ENCODE measurements around the gene TMEM233. TPM values are rescaled to one million over a fixed set of nuclear protein-coding genes. Genes with fewer than 3 reads are reported as not detected.
A peak's percentile ranks its signal among the peaks of the same experiment; 100 is the strongest.

The TMEM233 gene
- total RNA-seq, 4 donors from 2014 or later = 25.2 to 89.1 (median 57.8) TPM

DNA sequence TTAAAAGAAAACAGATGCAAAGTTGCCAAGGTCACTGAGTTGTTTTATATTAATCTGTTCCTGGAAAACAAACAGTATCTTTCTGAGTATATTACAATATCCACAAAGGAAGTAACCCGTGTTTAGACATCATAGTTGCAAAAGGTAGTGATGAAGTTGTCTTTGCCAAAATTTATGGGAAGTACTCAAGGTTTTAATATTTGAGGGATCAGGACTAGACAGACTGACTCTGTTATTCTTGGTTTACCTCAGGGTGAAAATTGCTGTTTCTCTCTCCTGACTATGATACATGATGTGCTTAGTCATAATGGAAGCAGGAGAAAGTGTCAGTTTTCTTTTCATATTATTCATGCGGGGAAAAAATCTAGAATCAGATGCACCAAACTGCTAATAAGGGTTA, 28.3 kb downstream of the TMEM233 start:
- Histone ChIP-seq H3K4me1 (peaks cover 11 to 34% of the 10 kb centered on the region in 2 donors), H3K36me3 (no peaks in the 10 kb centered on the region), H3K9me3 (no peaks in the 10 kb centered on the region), H3K27me3 (no peaks in the 10 kb centered on the region), H3K4me3 (no peak overlapping the region), H3K27ac (peak overlapping the region in 2 of 4 donors; percentile 24 to 45)
- ATAC-seq (no peak), DNase-seq (no peak)
- TF ChIP-seq POLR2A (IDR thresholded peaks at IDR 0.05) = no peak
- TF ChIP-seq, protein P1, sequence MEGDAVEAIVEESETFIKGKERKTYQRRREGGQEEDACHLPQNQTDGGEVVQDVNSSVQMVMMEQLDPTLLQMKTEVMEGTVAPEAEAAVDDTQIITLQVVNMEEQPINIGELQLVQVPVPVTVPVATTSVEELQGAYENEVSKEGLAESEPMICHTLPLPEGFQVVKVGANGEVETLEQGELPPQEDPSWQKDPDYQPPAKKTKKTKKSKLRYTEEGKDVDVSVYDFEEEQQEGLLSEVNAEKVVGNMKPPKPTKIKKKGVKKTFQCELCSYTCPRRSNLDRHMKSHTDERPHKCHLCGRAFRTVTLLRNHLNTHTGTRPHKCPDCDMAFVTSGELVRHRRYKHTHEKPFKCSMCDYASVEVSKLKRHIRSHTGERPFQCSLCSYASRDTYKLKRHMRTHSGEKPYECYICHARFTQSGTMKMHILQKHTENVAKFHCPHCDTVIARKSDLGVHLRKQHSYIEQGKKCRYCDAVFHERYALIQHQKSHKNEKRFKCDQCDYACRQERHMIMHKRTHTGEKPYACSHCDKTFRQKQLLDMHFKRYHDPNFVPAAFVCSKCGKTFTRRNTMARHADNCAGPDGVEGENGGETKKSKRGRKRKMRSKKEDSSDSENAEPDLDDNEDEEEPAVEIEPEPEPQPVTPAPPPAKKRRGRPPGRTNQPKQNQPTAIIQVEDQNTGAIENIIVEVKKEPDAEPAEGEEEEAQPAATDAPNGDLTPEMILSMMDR (IDR thresholded peaks at IDR 0.05 in 4 of 5, conservative IDR thresholded peaks at IDR 0.05 in 1 of 5) = no peak
- intact Hi-C loops (cut with DNase I; ENCODE audit: low total_unique reads) (no loop called here), in situ Hi-C loops (cut with MboI; ENCODE audit: low sequenced_read_pairs in 4 of 4) (no loop called here)

DNA sequence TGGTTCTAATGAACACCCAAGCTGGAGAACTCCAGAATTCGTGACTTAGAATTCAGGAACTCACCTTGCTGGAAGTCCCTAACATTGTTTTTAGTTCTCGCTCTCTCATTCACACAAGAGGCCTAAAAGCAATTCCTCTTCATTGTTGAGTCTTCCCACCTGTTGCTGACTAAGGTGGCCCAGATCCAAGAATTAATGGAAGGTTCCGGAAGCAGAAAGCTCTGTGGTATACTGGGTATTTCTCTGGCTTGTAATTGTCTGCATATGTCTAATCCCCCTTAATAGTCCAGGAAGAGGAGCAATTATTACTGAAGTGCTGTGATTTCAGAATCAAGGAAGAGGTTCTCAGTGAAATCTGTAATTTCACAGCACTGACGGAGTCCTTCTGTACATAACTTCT, 31.4 kb downstream of the TMEM233 start:
- no peak for DNase-seq
- ATAC-seq = peak; percentile 20 to 55
- peaks cover 0 to 4% of the 10 kb centered on the region in 2 donors for H3K36me3 ChIP-seq
- TF ChIP-seq POLR2A (IDR thresholded peaks at IDR 0.05) = no peak
- TF ChIP-seq, protein P1 (IDR thresholded peaks at IDR 0.05 in 4 of 5, conservative IDR thresholded peaks at IDR 0.05 in 1 of 5) = no peak
- no peaks in the 10 kb centered on the region for H3K27me3 ChIP-seq
- no peaks in the 10 kb centered on the region for H3K9me3 ChIP-seq
- in situ Hi-C loops (cut with MboI; ENCODE audit: low sequenced_read_pairs in 4 of 4) = no loop called here
- H3K27ac ChIP-seq = peak overlapping the region in 3 of 4 donors; percentile 2 to 8 (median 4)
- no peak overlapping the region for H3K4me3 ChIP-seq
- H3K4me1 ChIP-seq = peaks cover 0 to 18% of the 10 kb centered on the region in 2 donors
- intact Hi-C loops (cut with DNase I; ENCODE audit: low total_unique reads) = no loop called here

DNA sequence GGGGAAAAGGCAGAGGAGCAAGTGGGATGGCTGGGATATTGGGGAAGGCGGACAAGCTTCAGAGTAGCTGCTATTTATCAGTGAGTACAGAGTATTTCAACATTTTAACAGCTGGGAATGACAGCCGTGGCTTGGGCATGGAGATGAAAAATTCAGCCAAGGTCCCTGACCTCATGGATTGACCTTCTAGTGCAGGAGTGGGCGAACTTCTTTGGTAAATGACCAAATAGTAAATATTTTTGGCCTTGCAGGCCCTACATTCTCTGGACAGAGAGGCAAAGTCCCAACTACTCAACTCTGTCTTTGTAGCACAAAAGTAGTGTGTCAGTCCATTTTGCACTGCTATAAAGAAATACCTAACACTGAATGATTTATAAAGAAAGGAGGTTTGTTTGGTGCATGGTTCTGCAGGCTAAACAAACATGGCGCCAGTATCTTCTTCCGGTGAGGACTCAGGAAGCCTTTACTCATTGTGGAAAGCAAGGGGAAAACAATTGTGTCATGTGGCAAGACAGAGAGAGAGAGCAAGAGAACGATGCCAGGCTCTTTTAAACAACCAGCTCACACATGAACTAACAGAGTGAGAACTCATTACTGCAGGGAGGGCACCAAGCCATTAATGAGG, 33.6 kb downstream of the TMEM233 start:
- Histone ChIP-seq H3K27ac (peak overlapping the region in 2 of 4 donors; percentile 29 to 50), H3K4me1 (peaks cover 7 to 40% of the 10 kb centered on the region in 2 donors), H3K27me3 (no peaks in the 10 kb centered on the region), H3K36me3 (peaks cover 0 to 26% of the 10 kb centered on the region in 2 donors), H3K9me3 (no peaks in the 10 kb centered on the region), H3K4me3 (no peak overlapping the region)
- DNase-seq = no peak
- peak in 1 of 2 donors; percentile 42 for ATAC-seq
- TF ChIP-seq, protein P1 (IDR thresholded peaks at IDR 0.05 in 4 of 5, conservative IDR thresholded peaks at IDR 0.05 in 1 of 5) = no peak
- TF ChIP-seq POLR2A (IDR thresholded peaks at IDR 0.05) = no peak
- intact Hi-C loops (cut with DNase I; ENCODE audit: low total_unique reads) (no loop called here), in situ Hi-C loops (cut with MboI; ENCODE audit: low sequenced_read_pairs in 4 of 4) (no loop called here)

DNA sequence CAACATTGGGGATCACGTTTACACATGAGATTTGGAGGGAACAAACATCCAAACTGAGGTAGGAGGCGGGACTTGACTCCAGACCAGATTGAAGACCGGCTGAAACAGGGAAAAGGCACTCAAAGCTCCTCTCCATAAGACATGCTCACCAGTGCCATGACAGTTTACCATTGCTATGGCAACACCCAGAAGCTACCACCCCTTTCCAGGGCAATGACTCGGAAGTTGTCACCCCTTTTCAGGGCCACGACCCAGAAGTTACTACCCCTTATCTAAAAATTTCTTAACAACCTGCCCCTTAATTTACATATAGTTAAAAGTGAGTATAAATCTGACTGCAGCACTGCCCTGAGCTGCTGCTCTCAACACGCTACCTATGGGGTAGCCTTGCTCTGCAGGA, 34.1 kb downstream of the TMEM233 start:
- H3K27ac ChIP-seq = peak overlapping the region in 2 of 4 donors; percentile 29
- intact Hi-C loops (cut with DNase I; ENCODE audit: low total_unique reads) (no loop called here), in situ Hi-C loops (cut with MboI; ENCODE audit: low sequenced_read_pairs in 4 of 4) (no loop called here)
- H3K9me3 ChIP-seq = no peaks in the 10 kb centered on the region
- peaks cover 10 to 40% of the 10 kb centered on the region in 2 donors for H3K4me1 ChIP-seq
- DNase-seq = no peak
- ATAC-seq = no peak
- no peak overlapping the region for H3K4me3 ChIP-seq
- peaks cover 0 to 26% of the 10 kb centered on the region in 2 donors for H3K36me3 ChIP-seq
- no peaks in the 10 kb centered on the region for H3K27me3 ChIP-seq
- TF ChIP-seq POLR2A (IDR thresholded peaks at IDR 0.05) = no peak
- TF ChIP-seq, protein P1 (IDR thresholded peaks at IDR 0.05 in 4 of 5, conservative IDR thresholded peaks at IDR 0.05 in 1 of 5) = no peak

All from gastrocnemius medialis (tissue), 4 donors.